Erythroblast (primary cell): ENCODE results near the gene TFF2.
A peak's percentile ranks its signal among the peaks of the same experiment; 100 is the strongest.

Experiments used
- DNase-seq, 2 experiments: peaks; one replicate each; lab custom pipeline; 2025; lab: John Stamatoyannopoulos, UW
- GATA1 ChIP-seq: IDR thresholded peaks from 2 replicates; pipeline ENCODE4 v1.6.1; 2011; ENCODE audit warnings: low read depth, mild to moderate bottlenecking, control low read depth, low read length, moderate library complexity
- POLR2A ChIP-seq: IDR thresholded peaks from 2 replicates; pipeline ENCODE4 v1.6.1; 2011; ENCODE audit warnings: mild to moderate bottlenecking, low read length

Gene TFF2

GRCh38 chr21:42311160-42311559 lies 39.6 kb downstream of the TFF2 start:
- DNase-seq = no peak
- TF ChIP-seq POLR2A (no peak), GATA1 (no peak)

- DNase-seq = no peak
- TF ChIP-seq POLR2A (no peak), GATA1 (no peak)
Observed at GRCh38 chr21:42310411-42311001, 40.3 kb downstream of the TFF2 start.

GRCh38 chr21:42309753-42310213 lies 41.0 kb downstream of the TFF2 start:
- TF ChIP-seq POLR2A = no peak
- TF ChIP-seq GATA1 = no peak
- DNase-seq = peak; percentile 41 to 62

GRCh38 chr21:42308914-42309752 lies 41.7 kb downstream of the TFF2 start:
- no peak for DNase-seq
- TF ChIP-seq GATA1 (no peak), POLR2A (no peak)

GRCh38 chr21:42308161-42308913 lies 42.5 kb downstream of the TFF2 start:
- TF ChIP-seq GATA1 (no peak), POLR2A (no peak)
- DNase-seq = no peak

GRCh38 chr21:42307106-42307505 lies 43.7 kb downstream of the TFF2 start:
- DNase-seq = no peak
- no peak for TF ChIP-seq GATA1
- TF ChIP-seq POLR2A = no peak

GRCh38 chr21:42306366-42307035 lies 44.3 kb downstream of the TFF2 start:
- no peak for DNase-seq
- TF ChIP-seq GATA1 (no peak), POLR2A (no peak)

GRCh38 chr21:42305707-42306147 lies 45.1 kb downstream of the TFF2 start:
- TF ChIP-seq GATA1 (no peak), POLR2A (no peak)

GRCh38 chr21:42304556-42305454 lies 46.0 kb downstream of the TFF2 start:
- no peak for DNase-seq
- TF ChIP-seq POLR2A = no peak
- no peak for TF ChIP-seq GATA1

More at GRCh38 chr21:42305707-42306147, 45.1 kb downstream of the TFF2 start:
- no peak for DNase-seq

GRCh38 chr21:42303443-42303842 lies 47.4 kb downstream of the TFF2 start:
- DNase-seq = no peak
- TF ChIP-seq POLR2A (no peak), GATA1 (no peak)

GRCh38 chr21:42302794-42303193 lies 48.0 kb downstream of the TFF2 start:
- no peak for TF ChIP-seq POLR2A
- DNase-seq = no peak

- no peak for DNase-seq
- TF ChIP-seq GATA1 (no peak), POLR2A (no peak)
Observed at GRCh38 chr21:42302076-42302650, 48.6 kb downstream of the TFF2 start.
